Neural crest cell (in vitro differentiated cells): ENCODE data around the gene CLCN5. TPM values are rescaled to one million over a fixed set of nuclear protein-coding genes. Genes with fewer than 3 reads are reported as not detected.

Experiments
- DNase-seq: peaks from one replicate; pipeline ENCODE4 v3.0.0; 2021; ENCODE audit warnings: low read depth, mixed read lengths, low spot score
- H3K27ac Mint-ChIP-seq: one replicate; pipeline ENCODE4 v1.8.0; 2021; ENCODE audit warnings: mild to moderate bottlenecking, mixed read lengths; ENCODE audit not compliant: unreplicated experiment
- H3K27me3 Mint-ChIP-seq: 2 replicates; pipeline ENCODE4 v1.8.0; 2021; ENCODE audit warnings: low read depth, mild to moderate bottlenecking, mixed read lengths
- H3K36me3 Mint-ChIP-seq: 2 replicates; pipeline ENCODE4 v1.8.0; 2021; ENCODE audit warnings: low read depth, mild to moderate bottlenecking, mixed read lengths
- H3K4me1 Mint-ChIP-seq: 2 replicates; pipeline ENCODE4 v1.8.0; 2021; ENCODE audit warnings: mixed read lengths
- H3K4me3 Mint-ChIP-seq: one replicate; pipeline ENCODE4 v1.8.0; 2021; ENCODE audit warnings: mild to moderate bottlenecking, mixed read lengths
- H3K9me3 Mint-ChIP-seq: 2 replicates; pipeline ENCODE4 v1.8.0; 2021; ENCODE audit warnings: mixed read lengths
- CTCF ChIP-seq: fragments of 200-600 bp; sonication (generic); conservative IDR thresholded peaks from 2 replicates; pipeline ENCODE4 v1.5.0; 2021; ENCODE audit warnings: antibody characterized with exemption, mild to moderate bottlenecking
- total RNA-seq: library from RNA; stranded (reverse); gene quantifications from 2 replicates; pipeline ENCODE4 v1.2.1, GENCODE V29; 2021

Gene CLCN5
- total RNA-seq, 1 donor from 2014 or later = 16.7 TPM

- TF ChIP-seq CTCF = no peak
- Mint-ChIP-seq H3K27ac (no peak overlapping the region), H3K4me1 (no peaks in the 10 kb centered on the region), H3K9me3 (peaks cover 15% of the 10 kb centered on the region), H3K4me3 (no peak overlapping the region), H3K27me3 (no peaks in the 10 kb centered on the region), H3K36me3 (peaks cover 6% of the 10 kb centered on the region)
- no peak for DNase-seq
Measured at GRCh38 chrX:49896951-49897350, 25.4 kb upstream of the CLCN5 start.

- Mint-ChIP-seq H3K27ac (no peak overlapping the region), H3K36me3 (peaks cover 6% of the 10 kb centered on the region), H3K4me1 (no peaks in the 10 kb centered on the region), H3K9me3 (peaks cover 16% of the 10 kb centered on the region), H3K4me3 (no peak overlapping the region), H3K27me3 (no peaks in the 10 kb centered on the region)
- no peak for DNase-seq
- no peak for TF ChIP-seq CTCF
Measured at GRCh38 chrX:49901048-49901447, 21.3 kb upstream of the CLCN5 start.

GRCh38 chrX:49910344-49910743, 12.1 kb upstream of the CLCN5 start:
- no peak overlapping the region for H3K27ac Mint-ChIP-seq
- no peaks in the 10 kb centered on the region for H3K4me1 Mint-ChIP-seq
- H3K4me3 Mint-ChIP-seq = no peak overlapping the region
- peaks cover 6% of the 10 kb centered on the region for H3K9me3 Mint-ChIP-seq
- no peak for TF ChIP-seq CTCF
- peaks cover 9% of the 10 kb centered on the region for H3K27me3 Mint-ChIP-seq
- no peak for DNase-seq
- H3K36me3 Mint-ChIP-seq = peaks cover 2% of the 10 kb centered on the region

GRCh38 chrX:49912086-49912485, 10.3 kb upstream of the CLCN5 start:
- DNase-seq = no peak
- Mint-ChIP-seq H3K4me1 (no peaks in the 10 kb centered on the region), H3K36me3 (peaks cover 2% of the 10 kb centered on the region), H3K4me3 (no peak overlapping the region), H3K9me3 (peaks cover 6% of the 10 kb centered on the region), H3K27me3 (peaks cover 9% of the 10 kb centered on the region), H3K27ac (no peak overlapping the region)
- TF ChIP-seq CTCF = no peak

- Mint-ChIP-seq H3K27me3 (peaks cover 9% of the 10 kb centered on the region), H3K4me1 (no peaks in the 10 kb centered on the region), H3K4me3 (no peak overlapping the region)
Measured at GRCh38 chrX:49912861-49913260, 9.5 kb upstream of the CLCN5 start.

More at GRCh38 chrX:49912861-49913260, 9.5 kb upstream of the CLCN5 start:
- Mint-ChIP-seq H3K27ac (no peak overlapping the region), H3K36me3 (peaks cover 2% of the 10 kb centered on the region), H3K9me3 (peaks cover 4% of the 10 kb centered on the region)
- no peak for TF ChIP-seq CTCF
- no peak for DNase-seq
